Bronchial epithelial cell (primary cell): ENCODE results near the gene PURA. TPM values are rescaled to one million over a fixed set of nuclear protein-coding genes. Genes with fewer than 3 reads are reported as not detected.
A peak's percentile ranks its signal among the peaks of the same experiment; 100 is the strongest.

Experiments used
- DNase-seq: peaks from one replicate; pipeline ENCODE4 v3.0.0-alpha.2; 2010; ENCODE audit warnings: low read depth
- FAIRE-seq: peaks from 2 replicates; lab custom pipeline; 2011; peaks lifted over from hg19 to GRCh38; lab: Jason Lieb, UNC
- H3K27me3 ChIP-seq: 2 replicates; pipeline ENCODE4 v1.5.1; 2011; ENCODE audit warnings: low read length; ENCODE audit not compliant: control insufficient read depth, insufficient read depth
- H3K36me3 ChIP-seq: 2 replicates; pipeline ENCODE4 v1.5.1; 2011; ENCODE audit warnings: low read length; ENCODE audit not compliant: control insufficient read depth, insufficient read depth
- H3K4me3 ChIP-seq: 2 replicates; pipeline ENCODE4 v1.5.1; 2011; ENCODE audit warnings: mild to moderate bottlenecking, low read depth, low read length, control low read depth
- total RNA-seq: library from RNA; depleted of rRNA; stranded (reverse); fragments of >200 nt; gene quantifications from 2 replicates; pipeline ENCODE4 v1.2.1, GENCODE V29; 2014
- TF ChIP-seq, protein P1 (sequence below): IDR thresholded peaks from 2 replicates; pipeline ENCODE4 v1.5.1; 2011; ENCODE audit warnings: mild to moderate bottlenecking, moderate library complexity, low read length, control low read depth, inconsistent platforms; ENCODE audit not compliant: insufficient read depth, severe bottlenecking

Gene PURA
- total RNA-seq, 1 donor from 2014 or later, result 6.6 TPM

DNA sequence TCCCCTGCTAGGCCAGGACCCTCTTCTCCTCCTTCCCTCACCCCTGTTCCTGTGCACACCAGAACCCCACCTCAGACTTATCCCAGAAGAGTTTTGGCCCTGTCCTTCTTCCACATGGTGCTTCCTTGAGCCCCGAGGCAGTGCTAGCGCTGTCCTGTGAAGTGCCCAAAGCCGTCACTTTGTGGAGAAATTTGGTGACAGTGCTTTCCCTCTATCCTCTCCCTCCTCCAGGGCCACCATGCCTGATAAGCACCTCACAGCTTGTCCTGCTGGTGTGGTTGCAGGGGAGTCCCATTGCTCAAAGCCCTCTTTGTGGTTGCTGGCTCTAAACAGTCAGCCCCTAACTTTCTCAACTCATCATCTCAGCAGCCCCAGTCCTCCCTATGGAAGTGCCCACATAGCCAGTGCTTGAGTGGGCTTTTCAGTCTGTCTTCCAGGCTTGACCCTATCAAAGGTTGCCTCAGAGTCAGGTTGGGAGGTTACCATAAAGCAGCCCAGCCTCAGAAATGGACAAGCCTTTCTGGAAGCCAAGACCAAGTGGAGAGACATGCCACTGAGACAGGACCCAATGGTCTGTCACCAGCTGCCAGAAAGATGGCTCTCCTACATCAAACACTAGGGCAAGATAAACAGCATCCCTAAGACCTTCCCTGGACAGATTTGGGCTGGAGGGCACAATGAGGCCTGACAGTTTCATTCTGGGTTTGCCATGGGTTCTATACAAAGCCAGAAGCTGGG is 29.8 kb downstream of the PURA start:
- DNase-seq, result no peak
- TF ChIP-seq, protein P1, sequence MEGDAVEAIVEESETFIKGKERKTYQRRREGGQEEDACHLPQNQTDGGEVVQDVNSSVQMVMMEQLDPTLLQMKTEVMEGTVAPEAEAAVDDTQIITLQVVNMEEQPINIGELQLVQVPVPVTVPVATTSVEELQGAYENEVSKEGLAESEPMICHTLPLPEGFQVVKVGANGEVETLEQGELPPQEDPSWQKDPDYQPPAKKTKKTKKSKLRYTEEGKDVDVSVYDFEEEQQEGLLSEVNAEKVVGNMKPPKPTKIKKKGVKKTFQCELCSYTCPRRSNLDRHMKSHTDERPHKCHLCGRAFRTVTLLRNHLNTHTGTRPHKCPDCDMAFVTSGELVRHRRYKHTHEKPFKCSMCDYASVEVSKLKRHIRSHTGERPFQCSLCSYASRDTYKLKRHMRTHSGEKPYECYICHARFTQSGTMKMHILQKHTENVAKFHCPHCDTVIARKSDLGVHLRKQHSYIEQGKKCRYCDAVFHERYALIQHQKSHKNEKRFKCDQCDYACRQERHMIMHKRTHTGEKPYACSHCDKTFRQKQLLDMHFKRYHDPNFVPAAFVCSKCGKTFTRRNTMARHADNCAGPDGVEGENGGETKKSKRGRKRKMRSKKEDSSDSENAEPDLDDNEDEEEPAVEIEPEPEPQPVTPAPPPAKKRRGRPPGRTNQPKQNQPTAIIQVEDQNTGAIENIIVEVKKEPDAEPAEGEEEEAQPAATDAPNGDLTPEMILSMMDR, result no peak
- H3K36me3 ChIP-seq, result no peaks in the 10 kb centered on the region
- no peak for FAIRE-seq
- H3K4me3 ChIP-seq, result no peak overlapping the region
- no peaks in the 10 kb centered on the region for H3K27me3 ChIP-seq

DNA sequence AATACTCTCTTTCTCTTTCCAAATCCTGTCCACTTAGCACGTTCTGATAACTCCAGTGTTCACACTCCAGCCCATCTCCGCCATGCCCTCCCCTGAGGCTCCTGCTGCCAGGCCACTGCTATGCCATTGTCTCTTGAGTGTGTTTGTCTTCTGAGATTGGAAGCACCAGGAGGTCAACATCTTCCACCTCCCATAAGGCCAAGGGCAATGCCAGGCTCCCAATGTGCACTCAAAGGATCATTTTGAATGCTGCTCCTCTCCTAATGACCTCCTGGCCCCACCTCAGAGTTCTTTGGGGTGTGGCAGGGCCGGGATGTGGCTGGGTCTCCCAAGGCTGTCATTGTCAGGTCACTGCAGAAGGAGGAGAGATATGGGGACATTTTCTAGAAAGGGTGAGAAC is 31.3 kb downstream of the PURA start:
- TF ChIP-seq, protein P1, result no peak
- Histone ChIP-seq H3K36me3 (no peaks in the 10 kb centered on the region), H3K4me3 (no peak overlapping the region), H3K27me3 (no peaks in the 10 kb centered on the region)
- no peak for FAIRE-seq
- no peak for DNase-seq

DNA sequence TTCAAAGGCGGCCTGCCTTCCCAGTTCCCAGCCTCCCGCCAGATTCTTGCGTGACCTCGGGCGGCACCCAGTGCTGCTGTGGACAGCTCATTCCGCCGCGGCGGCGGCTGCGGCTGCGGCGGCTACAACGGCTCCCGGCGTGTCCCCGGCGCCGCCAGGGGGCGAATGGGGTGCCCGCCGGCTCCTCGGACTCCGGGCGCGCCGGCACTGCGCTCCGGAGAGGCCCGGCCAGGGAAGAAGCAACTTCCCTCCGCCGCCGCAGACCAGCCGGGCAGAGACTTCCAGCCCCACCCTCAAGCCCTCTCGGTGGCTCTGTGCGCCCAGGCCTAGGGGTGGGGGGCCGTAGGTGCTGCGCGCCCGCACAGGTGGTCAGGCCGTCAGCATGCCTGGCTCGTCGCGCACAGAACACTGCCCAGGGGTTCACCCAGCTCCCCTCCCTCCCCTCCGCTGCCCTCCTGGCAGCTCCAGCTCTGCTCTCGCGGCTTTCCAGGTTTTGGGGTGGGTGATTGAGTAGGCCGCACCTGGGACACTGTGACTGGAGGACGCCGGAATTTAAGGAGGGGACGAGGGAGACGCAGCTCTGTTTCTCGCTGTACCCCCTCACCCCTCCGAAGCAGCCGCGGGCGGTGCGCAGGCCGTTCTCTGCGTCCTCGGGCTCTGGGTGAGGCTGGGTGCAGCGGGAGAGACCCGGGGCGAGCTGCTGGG is 32.1 kb downstream of the PURA start:
- TF ChIP-seq, protein P1, result peak; percentile 69
- Histone ChIP-seq H3K27me3 (no peaks in the 10 kb centered on the region), H3K36me3 (no peaks in the 10 kb centered on the region), H3K4me3 (peak overlapping the region; percentile 38)
- no peak for FAIRE-seq
- DNase-seq, result peak; percentile 37

DNA sequence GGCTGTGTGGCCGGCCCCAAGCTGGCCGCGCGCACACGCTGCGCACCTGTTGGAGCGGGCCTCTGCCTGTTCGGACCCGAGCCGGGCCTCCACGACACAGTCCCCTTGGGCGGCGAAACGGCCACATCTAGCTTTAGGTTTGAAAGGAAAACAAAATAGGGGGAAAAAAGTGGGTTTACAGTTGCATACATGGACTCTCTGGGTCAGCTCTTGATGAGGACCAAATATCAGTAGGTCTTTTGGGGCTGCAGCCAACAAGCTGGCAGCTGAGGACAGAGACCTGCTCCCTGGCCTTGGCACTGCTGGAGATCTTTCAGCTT is 32.6 kb downstream of the PURA start:
- TF ChIP-seq, protein P1, result no peak
- no peaks in the 10 kb centered on the region for H3K36me3 ChIP-seq
- FAIRE-seq, result no peak
- no peak for DNase-seq
- no peak overlapping the region for H3K4me3 ChIP-seq
- H3K27me3 ChIP-seq, result no peaks in the 10 kb centered on the region

DNA sequence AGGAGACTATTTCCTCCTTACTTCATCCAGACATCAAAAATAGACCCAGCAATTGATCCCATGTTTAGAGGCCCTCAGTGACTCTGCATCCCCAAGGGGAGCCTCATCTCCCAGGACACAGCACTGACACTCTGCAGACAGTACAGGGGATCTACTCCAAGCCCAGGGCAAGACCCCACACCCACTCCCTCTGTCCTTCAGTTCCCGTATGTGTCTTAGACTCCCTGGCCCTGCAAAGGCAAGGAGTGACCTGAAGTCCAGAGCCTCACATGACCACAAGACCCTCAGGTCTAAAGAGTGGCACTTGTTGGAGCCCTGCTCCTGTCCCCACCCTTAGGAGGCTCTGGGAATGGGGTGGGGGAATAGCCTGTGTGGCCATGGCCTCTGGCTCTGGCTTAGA is 33.6 kb downstream of the PURA start:
- DNase-seq, result no peak

More for the DNA sequence above, 33.6 kb downstream of the PURA start:
- Histone ChIP-seq H3K27me3 (no peaks in the 10 kb centered on the region), H3K4me3 (no peak overlapping the region), H3K36me3 (no peaks in the 10 kb centered on the region)
- no peak for FAIRE-seq
- TF ChIP-seq, protein P1, result no peak
